ENCODE data around the gene ZDHHC14.

The ZDHHC14 gene

GRCh38 chr6:157594292-157594691 lies 213.3 kb downstream of the ZDHHC14 start:
- no peak for TF ChIP-seq CTCF (IDR thresholded peaks at IDR 0.05)

- no peak for TF ChIP-seq CTCF (IDR thresholded peaks at IDR 0.05)
Observed at GRCh38 chr6:157595768-157596167, 214.8 kb downstream of the ZDHHC14 start.

- TF ChIP-seq CTCF (IDR thresholded peaks at IDR 0.05), result no peak
Observed at GRCh38 chr6:157596461-157596860, 215.5 kb downstream of the ZDHHC14 start.

GRCh38 chr6:157596886-157597285 lies 215.9 kb downstream of the ZDHHC14 start:
- TF ChIP-seq CTCF (IDR thresholded peaks at IDR 0.05), result no peak

GRCh38 chr6:157597461-157598312 lies 216.7 kb downstream of the ZDHHC14 start:
- peak; percentile 79 for TF ChIP-seq CTCF (IDR thresholded peaks at IDR 0.05)

- no peak for TF ChIP-seq CTCF (IDR thresholded peaks at IDR 0.05)
Observed at GRCh38 chr6:157599191-157599590, 218.2 kb downstream of the ZDHHC14 start.

GRCh38 chr6:157600807-157601206 lies 219.8 kb downstream of the ZDHHC14 start:
- TF ChIP-seq CTCF (IDR thresholded peaks at IDR 0.05), result no peak

Measured in LNCAP (cell line).